HG03457 (cell line): ENCODE data around the gene AZGP1.
"Not testable (repeated sequence)": the region's sequence is repeated elsewhere in the genome, so short reads cannot be mapped to it uniquely, and the experiment has no call there.

Source experiments
- ATAC-seq: cut with Tn5 transposase; IDR thresholded peaks from one replicate; pipeline ENCODE4 v1.9.1; 2021; ENCODE audit warnings: moderate number of reproducible peaks; ENCODE audit not compliant: unreplicated experiment

The AZGP1 gene

GRCh38 chr7:99953649-99954048, 22.2 kb downstream of the AZGP1 start:
- ATAC-seq: no peak

DNA sequence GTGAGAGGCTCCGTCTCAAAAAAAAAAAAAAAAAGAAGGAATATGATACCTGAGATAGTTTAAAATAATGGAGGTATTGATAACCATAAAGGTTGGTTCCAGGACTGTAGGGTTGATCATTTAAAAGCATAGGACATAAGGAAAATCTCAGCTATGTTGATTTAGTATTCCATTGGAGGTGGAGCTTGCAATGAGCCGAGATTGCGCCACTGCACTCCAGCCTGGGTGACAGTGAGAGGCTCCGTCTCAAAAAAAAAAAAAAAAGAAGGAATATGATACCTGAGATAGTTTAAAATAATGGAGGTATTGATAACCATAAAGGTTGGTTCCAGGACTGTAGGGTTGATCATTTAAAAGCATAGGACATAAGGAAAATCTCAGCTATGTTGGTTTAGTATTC, 23.2 kb downstream of the AZGP1 start:
- not testable (repeated sequence) for ATAC-seq

- ATAC-seq: not testable (repeated sequence)
These were observed 25.0 kb downstream of the AZGP1 start for GRCh38 chr7:99950819-99951218.

DNA sequence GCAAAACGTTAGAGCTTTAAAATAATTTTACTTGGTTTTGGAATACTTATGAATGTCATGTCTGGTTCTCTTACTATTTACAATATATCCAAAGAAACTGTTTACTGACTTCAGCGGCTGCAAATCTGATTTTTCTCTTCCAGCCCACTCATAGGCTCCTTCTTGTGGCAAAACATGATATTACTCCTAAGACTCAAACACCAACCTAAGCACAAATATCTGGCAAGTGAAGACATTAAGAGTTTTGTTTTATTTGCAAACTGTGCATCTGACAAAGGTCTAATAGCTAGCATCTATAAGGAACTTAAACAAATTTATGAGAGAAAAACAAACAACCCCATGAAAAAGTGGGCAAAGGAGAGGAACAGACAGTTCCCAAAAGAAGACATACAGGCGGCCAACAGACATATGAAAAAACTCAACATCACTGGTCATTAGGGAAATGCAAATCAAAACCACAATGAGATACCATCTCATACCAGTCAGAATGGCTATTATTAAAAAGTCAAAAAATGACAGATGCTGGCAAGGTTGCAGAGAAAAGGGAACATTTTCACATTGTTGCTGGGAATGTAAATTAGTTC, 26.1 kb downstream of the AZGP1 start:
- no peak for ATAC-seq

- no peak for ATAC-seq
These were observed 28.2 kb downstream of the AZGP1 start for GRCh38 chr7:99947608-99948007.

DNA sequence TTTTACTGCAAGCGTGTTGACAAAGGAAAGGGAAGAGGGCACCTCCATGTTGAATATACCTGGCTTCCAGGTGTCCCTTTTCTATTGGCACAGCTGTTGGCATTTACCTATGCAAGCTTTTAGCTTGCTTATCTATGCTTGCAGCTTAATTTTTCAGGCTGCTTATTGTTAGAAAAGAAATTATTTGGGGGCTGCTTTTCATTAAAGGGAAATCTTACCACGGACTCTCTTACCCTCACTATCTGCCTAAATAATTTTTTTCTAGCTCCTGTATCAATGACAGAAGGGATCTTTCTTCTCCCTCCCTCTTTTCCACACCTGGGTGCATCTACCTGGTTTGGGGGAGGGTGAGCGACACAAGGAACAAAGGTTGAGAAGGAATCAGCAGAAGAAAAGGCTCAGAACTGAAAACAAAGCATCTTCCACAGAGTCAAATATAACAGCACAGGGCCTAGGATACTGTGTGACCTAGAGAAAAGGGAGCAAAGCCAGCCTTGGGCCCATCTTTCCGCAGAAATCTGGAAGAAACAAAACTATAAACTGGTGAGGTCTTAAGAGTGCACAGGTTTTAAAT, 31.2 kb downstream of the AZGP1 start:
- ATAC-seq: no peak

GRCh38 chr7:99943641-99944496, 32.0 kb downstream of the AZGP1 start:
- no peak for ATAC-seq

GRCh38 chr7:99938296-99938695, 37.5 kb downstream of the AZGP1 start:
- no peak for ATAC-seq

GRCh38 chr7:99935009-99935408, 40.8 kb downstream of the AZGP1 start:
- not testable (repeated sequence) for ATAC-seq

- no peak for ATAC-seq
These were observed 45.5 kb downstream of the AZGP1 start for GRCh38 chr7:99930376-99930775.

DNA sequence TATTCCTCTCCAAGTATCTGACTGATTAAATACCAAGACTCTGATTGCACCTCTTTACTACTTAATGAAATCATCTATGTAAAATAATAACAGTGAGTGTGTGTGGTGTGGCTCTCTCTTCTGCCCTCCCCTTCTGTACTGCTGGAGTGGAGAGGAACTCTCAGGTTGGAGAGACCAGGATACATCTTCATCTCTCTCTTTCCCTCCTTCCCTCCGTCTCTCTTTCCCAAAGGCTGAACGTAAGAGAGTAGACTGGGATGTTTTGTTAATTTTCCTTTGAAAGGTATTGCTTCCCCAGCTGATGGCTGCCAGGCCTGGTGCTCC, 46.1 kb downstream of the AZGP1 start:
- ATAC-seq: no peak

- ATAC-seq: no peak
These were observed 46.7 kb downstream of the AZGP1 start, which contains the start of gene GJC3 for GRCh38 chr7:99928994-99929729. TSS of gene GJC3 (minus strand) at chr7:99929620. CDS start at chr7:99929620, 0 bp downstream.

DNA sequence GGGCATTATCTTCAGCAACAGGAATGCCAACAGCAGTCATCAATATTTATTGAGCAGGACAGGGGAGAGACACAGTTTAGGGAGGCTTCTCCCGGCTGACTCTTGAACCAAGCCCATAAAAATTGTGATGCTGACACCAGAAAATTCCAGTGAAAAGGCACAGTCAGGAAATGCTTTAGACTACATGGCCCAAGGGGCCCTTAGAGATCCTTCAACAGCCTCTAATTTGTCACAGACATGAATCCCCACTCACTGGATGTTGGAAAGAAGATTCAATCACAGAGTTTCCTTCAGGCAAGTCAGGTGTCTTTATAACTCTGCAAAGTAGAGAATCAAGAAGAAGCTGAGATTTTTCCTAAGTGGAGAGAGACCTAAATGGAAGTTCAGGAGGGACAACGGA, 47.6 kb downstream of the AZGP1 start:
- ATAC-seq: no peak

GRCh38 chr7:99927536-99927935, 48.3 kb downstream of the AZGP1 start:
- ATAC-seq: no peak

- no peak for ATAC-seq
These were observed 49.5 kb downstream of the AZGP1 start for GRCh38 chr7:99926321-99926720.

DNA sequence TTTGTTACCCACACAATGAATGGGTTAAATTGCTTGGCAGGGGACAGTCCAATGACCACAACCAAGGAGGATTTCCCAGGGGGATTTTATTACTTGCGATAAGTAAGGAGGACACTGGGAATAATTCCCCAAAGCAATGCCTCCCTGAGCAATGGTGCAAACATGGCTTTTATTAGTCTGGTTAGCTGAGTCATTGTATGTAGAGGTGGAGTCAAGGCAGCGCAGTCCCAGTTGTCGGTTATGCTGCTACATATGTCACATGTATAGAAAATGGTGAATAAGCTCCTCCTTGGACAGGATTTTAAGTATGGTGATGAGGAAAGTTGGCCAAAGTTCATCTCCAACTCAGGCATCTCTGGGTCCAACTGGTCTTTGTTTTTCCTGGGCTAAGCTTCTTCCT, 52.6 kb downstream of the AZGP1 start:
- ATAC-seq: no peak

GRCh38 chr7:99920149-99920548, 55.7 kb downstream of the AZGP1 start:
- no peak for ATAC-seq

DNA sequence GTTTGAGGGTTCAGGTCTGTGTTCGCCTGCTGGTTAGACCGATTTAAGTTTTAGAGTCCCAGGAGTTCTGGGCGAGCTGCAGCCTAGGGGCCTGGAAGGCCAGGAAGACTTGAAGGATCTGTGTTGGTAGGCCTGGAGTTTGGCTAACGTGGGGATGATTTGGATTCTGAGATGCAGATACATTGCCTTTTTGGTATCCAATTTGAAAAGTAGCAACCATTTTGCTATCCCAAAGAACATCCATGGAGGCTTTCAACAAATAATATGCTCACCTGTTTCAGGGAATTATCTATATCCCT, 56.1 kb downstream of the AZGP1 start:
- no peak for ATAC-seq

DNA sequence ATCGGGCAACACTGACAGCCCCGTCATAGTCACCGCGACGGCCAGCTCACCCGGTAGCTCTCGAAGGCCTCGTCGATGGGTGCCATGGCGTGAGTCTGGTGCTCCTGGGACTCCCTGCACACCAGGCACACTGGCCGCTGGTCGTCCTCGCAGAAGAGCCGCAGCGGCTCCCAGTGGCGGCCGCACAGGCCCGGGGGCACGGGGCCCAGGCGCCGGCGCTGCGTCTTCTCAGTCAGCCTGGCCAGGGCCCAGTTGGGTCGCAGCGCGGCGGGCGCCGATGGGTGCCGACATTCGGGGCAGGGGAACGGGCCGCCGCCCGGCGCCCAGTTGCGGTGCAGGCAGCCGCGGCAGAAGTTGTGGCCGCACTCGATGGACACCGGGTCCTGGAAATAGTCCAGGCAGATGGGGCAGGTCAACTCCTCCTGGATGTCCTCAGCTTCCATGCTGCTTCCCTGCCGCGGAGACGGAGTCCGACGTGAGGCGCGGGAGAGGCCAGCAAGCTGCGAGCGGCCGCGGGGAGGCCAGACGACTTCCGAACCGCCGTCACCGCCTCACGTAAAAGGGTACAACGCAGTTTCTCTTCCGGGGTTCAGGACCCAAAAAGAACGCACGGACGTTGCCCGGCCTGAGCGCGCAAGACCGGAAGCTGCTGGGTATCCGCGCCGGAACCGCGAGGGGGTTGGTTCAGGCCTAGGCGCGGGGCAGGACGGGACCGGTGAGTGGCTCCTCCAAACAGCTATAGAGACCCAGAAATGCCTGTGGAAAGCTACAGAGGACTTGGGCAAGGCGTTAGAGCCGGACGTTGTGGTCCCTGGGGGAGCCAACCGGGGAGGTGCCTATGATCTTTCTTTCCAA, 56.6 kb downstream of the AZGP1 start, which contains the start of gene TRIM4:
Gene TRIM4 (minus strand): TSS at position 572 of the 855 bp plus-strand sequence. CDS start 129 bp downstream, at position 443.
- ATAC-seq: peak; percentile 93
